Adrenal gland (tissue), 12 donors: ENCODE data around the gene UBE2G2. TPM values are rescaled to one million over a fixed set of nuclear protein-coding genes. Genes with fewer than 3 reads are reported as not detected.

Experiments
- DNase-seq, 7 donors: peaks; one replicate each; pipeline ENCODE4 v3.0.0-alpha.2; 2019 to 2020
- H3K27ac ChIP-seq, 5 donors: fragments of 200-600 bp; sonication (generic) in 4 of 5; 1 replicate in 3 of 5; 2 replicates in 2 of 5; pipeline versions ENCODE4 v1.5.1 to v1.8.0; 2016 to 2020; ENCODE audit warnings: mild to moderate bottlenecking in 1 of 5
- H3K27me3 ChIP-seq: fragments of 200-600 bp; 2 replicates; pipeline ENCODE4 v1.8.0; 2021
- H3K36me3 ChIP-seq, 2 donors: fragments of 200-600 bp; replicated peaks in 1 of 2; 1 replicate in 1 of 2; 2 replicates in 1 of 2; pipeline versions ENCODE4 v1.5.1 to v1.8.0; 2018 to 2022
- H3K4me1 ChIP-seq, 2 donors: fragments of 200-600 bp; replicated peaks in 1 of 2; 1 replicate in 1 of 2; 2 replicates in 1 of 2; pipeline versions ENCODE4 v1.5.1 to v1.8.0; 2018 to 2021
- H3K4me3 ChIP-seq, 4 donors: fragments of 200-600 bp; sonication (generic) in 3 of 4; one replicate each; pipeline ENCODE4 v1.5.1; 2016 to 2018
- H3K9me3 ChIP-seq, 3 donors: fragments of 200-600 bp; sonication (generic) in 1 of 3; replicated peaks in 1 of 3; 1 replicate in 2 of 3; 2 replicates in 1 of 3; pipeline versions ENCODE4 v1.5.1 to v1.8.0; 2016 to 2021
- POLR2A ChIP-seq, 2 donors: fragments of 450-650 bp; IDR thresholded peaks; one replicate each; pipeline ENCODE4 v1.6.1; 2017; ENCODE audit warnings: antibody characterized with exemption in 2 of 2, mild to moderate bottlenecking in 2 of 2, moderate library complexity in 1 of 2
- WGBS, 4 donors: extraction: QIAGEN DNeasy Blood & Tissue Kit in 2 of 4; methylation state at CpG; one replicate each; pipeline versions ENCODE4 v1.1.5 to v1.1.7; 2013 to 2017; 5-methylcytosine and 5-hydroxymethylcytosine counted together
- intact Hi-C, 2 donors: fragments of 100-400 bp; cut with DNase I; formaldehyde crosslinking; loops; one replicate each; pipeline versions ENCODE4 v1.14.1 to v1.15.0; 2022 to 2023
- polyA plus RNA-seq, 3 donors: library from polyadenylated mRNA; stranded (reverse); fragments of 200-250 nt in 2 of 3; fragments of 350-450 nt in 1 of 3; fragmentation: Illumina TruSeq in 1 of 3; extraction: RNeasy Lipid Tissue Mini Kit (QIAGEN cat#74804) in 1 of 3; gene quantifications; one replicate each; pipeline ENCODE4 v1.2.3, GENCODE V29; 2013 to 2014
- total RNA-seq, 9 donors: library from RNA; depleted of rRNA in 4 of 9; stranded (reverse); fragments of >200 nt in 4 of 9; fragments of 120-200 nt in 1 of 9; fragmentation: NEBNext Ultra II Directional in 1 of 9; extraction: Animal tissue kit (Norgen Biotek cat#: 25700) in 1 of 9; gene quantifications; one replicate each; pipeline versions ENCODE4 v1.1.0 to v1.2.4, GENCODE V29; 2013 to 2023
- TF ChIP-seq, protein P1 (sequence below), 6 experiments: fragments of 450-650 bp in 4 of 6; fragments of 200-600 bp in 2 of 6; sonication (generic) in 1 of 6; IDR thresholded peaks; 1 replicate in 5 of 6; 2 replicates in 1 of 6; pipeline versions ENCODE4 v1.5.1 to v1.8.0; 2016 to 2021; ENCODE audit warnings: antibody characterized with exemption in 6 of 6, mild to moderate bottlenecking in 2 of 6, moderate library complexity in 1 of 6
- donor health status: healthy with polysubstance abuse.
- donor health status: Bipolar disorder and iron deficiency.
- donor health status: DM: yes; HTN: yes; CAD: no.
- donor health status: DM: no; HTN: no; CAD: no.
- donor health status: DM: no; HTN: no; CAD: no.
- donor health status: DM: yes; HTN: yes; CAD: no.

UBE2G2 gene
- total and polyA plus RNA-seq, 12 donors, result 44.8 to 99.9 (median 72.6) TPM

DNA sequence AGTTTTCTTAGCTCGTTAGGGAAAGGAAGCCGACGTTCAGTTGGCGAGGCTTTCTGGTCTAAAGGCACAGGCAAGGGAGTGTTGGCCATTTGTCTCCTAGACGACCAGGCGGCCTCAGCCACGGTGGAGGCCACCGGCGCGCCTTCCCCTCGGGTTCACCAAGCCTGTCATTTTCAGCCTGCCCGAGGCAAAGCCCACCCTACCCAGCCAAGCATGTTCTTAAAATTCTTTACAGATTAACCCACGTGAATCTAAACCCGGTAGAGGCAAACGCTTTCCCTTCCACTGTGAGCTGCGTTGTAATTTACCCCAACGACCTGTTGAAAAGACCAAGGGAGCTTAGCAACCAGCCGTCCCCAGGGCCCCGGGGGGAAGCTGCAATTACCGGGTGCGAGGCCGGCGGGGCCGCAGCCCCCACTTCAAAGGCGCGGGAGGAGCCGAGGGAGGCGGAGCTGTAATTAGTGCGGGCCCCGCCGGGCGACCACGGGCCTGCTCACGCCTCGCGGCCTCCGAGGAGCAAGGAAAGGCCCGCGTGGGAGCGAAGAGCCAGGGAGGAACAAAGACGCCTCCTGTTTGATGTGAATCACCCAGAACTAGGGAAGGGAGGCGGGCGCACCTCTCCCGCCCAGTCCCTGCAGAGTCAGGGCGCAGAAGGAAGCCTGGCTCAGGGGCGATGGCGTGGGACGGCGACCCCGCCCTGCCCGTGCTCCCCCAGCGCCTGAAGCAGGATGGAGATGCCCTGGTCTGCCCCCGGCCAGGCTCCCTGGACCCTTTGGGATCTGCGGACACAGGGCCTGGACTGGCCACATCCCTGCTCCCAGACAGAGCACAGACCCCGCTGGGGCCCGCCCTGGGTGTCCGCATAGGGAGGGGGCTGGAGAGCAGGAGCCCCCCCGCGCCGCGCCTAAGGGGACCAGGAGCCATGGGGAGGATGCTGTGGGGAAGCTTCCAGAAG lies 78.2 kb downstream of the UBE2G2 start:
- no peaks in the 10 kb centered on the region for H3K9me3 ChIP-seq
- 9 to 26% (median 21%) methylated on average over 39 to 61 of the region's 61 CpGs for WGBS, 4 donors
- DNase-seq, result no peak
- TF ChIP-seq, protein P1, sequence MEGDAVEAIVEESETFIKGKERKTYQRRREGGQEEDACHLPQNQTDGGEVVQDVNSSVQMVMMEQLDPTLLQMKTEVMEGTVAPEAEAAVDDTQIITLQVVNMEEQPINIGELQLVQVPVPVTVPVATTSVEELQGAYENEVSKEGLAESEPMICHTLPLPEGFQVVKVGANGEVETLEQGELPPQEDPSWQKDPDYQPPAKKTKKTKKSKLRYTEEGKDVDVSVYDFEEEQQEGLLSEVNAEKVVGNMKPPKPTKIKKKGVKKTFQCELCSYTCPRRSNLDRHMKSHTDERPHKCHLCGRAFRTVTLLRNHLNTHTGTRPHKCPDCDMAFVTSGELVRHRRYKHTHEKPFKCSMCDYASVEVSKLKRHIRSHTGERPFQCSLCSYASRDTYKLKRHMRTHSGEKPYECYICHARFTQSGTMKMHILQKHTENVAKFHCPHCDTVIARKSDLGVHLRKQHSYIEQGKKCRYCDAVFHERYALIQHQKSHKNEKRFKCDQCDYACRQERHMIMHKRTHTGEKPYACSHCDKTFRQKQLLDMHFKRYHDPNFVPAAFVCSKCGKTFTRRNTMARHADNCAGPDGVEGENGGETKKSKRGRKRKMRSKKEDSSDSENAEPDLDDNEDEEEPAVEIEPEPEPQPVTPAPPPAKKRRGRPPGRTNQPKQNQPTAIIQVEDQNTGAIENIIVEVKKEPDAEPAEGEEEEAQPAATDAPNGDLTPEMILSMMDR (IDR thresholded peaks at IDR 0.05), result no peak
- no peak for TF ChIP-seq POLR2A (IDR thresholded peaks at IDR 0.05)
- intact Hi-C loops, result no loop called here
- H3K27me3 ChIP-seq, result peaks cover 17% of the 10 kb centered on the region
- no peak overlapping the region for H3K4me3 ChIP-seq
- no peaks in the 10 kb centered on the region for H3K36me3 ChIP-seq
- H3K27ac ChIP-seq, result no peak overlapping the region
- no peaks in the 10 kb centered on the region for H3K4me1 ChIP-seq

GRCh38 chr21:44722731-44723130 lies 78.9 kb downstream of the UBE2G2 start:
- Histone ChIP-seq H3K27ac (no peak overlapping the region), H3K9me3 (no peaks in the 10 kb centered on the region), H3K4me3 (no peak overlapping the region), H3K4me1 (no peaks in the 10 kb centered on the region), H3K36me3 (no peaks in the 10 kb centered on the region), H3K27me3 (peaks cover 17% of the 10 kb centered on the region)
- no peak for TF ChIP-seq POLR2A (IDR thresholded peaks at IDR 0.05)
- TF ChIP-seq, protein P1 (IDR thresholded peaks at IDR 0.05), result no peak
- 46 to 56% (median 49%) methylated on average over 5 of the region's 5 CpGs for WGBS, 4 donors
- intact Hi-C loops, result no loop called here
- no peak for DNase-seq

GRCh38 chr21:44720170-44720569 lies 81.5 kb downstream of the UBE2G2 start:
- intact Hi-C loops, result no loop called here
- Histone ChIP-seq H3K27me3 (peaks cover 17% of the 10 kb centered on the region), H3K4me1 (no peaks in the 10 kb centered on the region), H3K27ac (no peak overlapping the region), H3K4me3 (no peak overlapping the region), H3K36me3 (no peaks in the 10 kb centered on the region), H3K9me3 (no peaks in the 10 kb centered on the region)
- TF ChIP-seq POLR2A (IDR thresholded peaks at IDR 0.05), result no peak
- TF ChIP-seq, protein P1 (IDR thresholded peaks at IDR 0.05), result no peak
- WGBS, 4 donors, result 75 to 87% (median 79%) methylated on average over 2 of the region's 2 CpGs
- DNase-seq, result no peak

Other genes with a start within 250 kb of the UBE2G2 start
- gene KRTAP10-3, start 243.0 kb downstream of the UBE2G2 start, total RNA-seq, result not detected
- gene KRTAP10-3, start 243.0 kb downstream of the UBE2G2 start, polyA plus RNA-seq, result not detected
- gene KRTAP10-4, start 228.1 kb downstream of the UBE2G2 start, total RNA-seq, result not detected
- gene KRTAP10-4, start 228.1 kb downstream of the UBE2G2 start, polyA plus RNA-seq, result not detected
- gene KRTAP10-5, start 221.2 kb downstream of the UBE2G2 start, total RNA-seq, result not detected
- not detected for gene KRTAP10-5, start 221.2 kb downstream of the UBE2G2 start, polyA plus RNA-seq
- gene KRTAP10-6, start 209.3 kb downstream of the UBE2G2 start, total RNA-seq, result not detected
- gene KRTAP10-6, start 209.3 kb downstream of the UBE2G2 start, polyA plus RNA-seq, result not detected
- gene KRTAP10-7, start 201.2 kb downstream of the UBE2G2 start, total RNA-seq, result not detected
- gene KRTAP10-7, start 201.2 kb downstream of the UBE2G2 start, polyA plus RNA-seq, result not detected
- gene KRTAP10-8, start 189.7 kb downstream of the UBE2G2 start, total RNA-seq, result not detected
- gene KRTAP10-8, start 189.7 kb downstream of the UBE2G2 start, polyA plus RNA-seq, result not detected
- not detected for gene KRTAP10-9, start 174.7 kb downstream of the UBE2G2 start, total RNA-seq
- gene KRTAP10-9, start 174.7 kb downstream of the UBE2G2 start, polyA plus RNA-seq, result not detected
- gene KRTAP10-10, start 164.5 kb downstream of the UBE2G2 start, total RNA-seq, result not detected
- not detected for gene KRTAP10-10, start 164.5 kb downstream of the UBE2G2 start, polyA plus RNA-seq
- gene KRTAP10-11, start 155.4 kb downstream of the UBE2G2 start, total RNA-seq, result not detected
- not detected for gene KRTAP10-11, start 155.4 kb downstream of the UBE2G2 start, polyA plus RNA-seq
- not detected for gene KRTAP12-4, start 147.2 kb downstream of the UBE2G2 start, total RNA-seq
- not detected for gene KRTAP12-4, start 147.2 kb downstream of the UBE2G2 start, polyA plus RNA-seq
- not detected for gene KRTAP12-3, start 143.9 kb downstream of the UBE2G2 start, total RNA-seq
- gene KRTAP12-3, start 143.9 kb downstream of the UBE2G2 start, polyA plus RNA-seq, result not detected
- gene KRTAP12-2, start 134.9 kb downstream of the UBE2G2 start, total RNA-seq, result not detected
- not detected for gene KRTAP12-2, start 134.9 kb downstream of the UBE2G2 start, polyA plus RNA-seq
- gene KRTAP12-1, start 119.7 kb downstream of the UBE2G2 start, total RNA-seq, result not detected
- not detected for gene KRTAP12-1, start 119.7 kb downstream of the UBE2G2 start, polyA plus RNA-seq
- gene KRTAP10-12, start 104.6 kb downstream of the UBE2G2 start, total RNA-seq, result not detected
- gene KRTAP10-12, start 104.6 kb downstream of the UBE2G2 start, polyA plus RNA-seq, result not detected
- gene TSPEAR, start 90.2 kb downstream of the UBE2G2 start, total RNA-seq, result not detected
- gene TSPEAR, start 90.2 kb downstream of the UBE2G2 start, polyA plus RNA-seq, result not detected
- gene SUMO3, start 16.2 kb upstream of the UBE2G2 start, total RNA-seq, result 10 to 100 TPM; 61.1 to 92.3 (median 79.4) TPM
- 10 to 100 TPM; 21.1 to 70.6 (median 36.4) TPM for gene SUMO3, start 16.2 kb upstream of the UBE2G2 start, polyA plus RNA-seq
- 100 to 1,000 TPM; 114 to 467 (median 222) TPM for gene PTTG1IP, start 71.9 kb upstream of the UBE2G2 start, total RNA-seq
- 100 to 1,000 TPM; 110 to 138 (median 118) TPM for gene PTTG1IP, start 71.9 kb upstream of the UBE2G2 start, polyA plus RNA-seq
- gene ITGB2, start 119.1 kb upstream of the UBE2G2 start, total RNA-seq, result 100 to 1,000 TPM in 4 of 9 donors, 10 to 100 TPM in 4, 1 to 10 TPM in 1; 6.3 to 212 (median 96.7) TPM
- 100 to 1,000 TPM in 2 of 3 donors, 10 to 100 TPM in 1; 10.9 to 249 (median 101) TPM for gene ITGB2, start 119.1 kb upstream of the UBE2G2 start, polyA plus RNA-seq
- 10 to 100 TPM; 11.1 to 45.3 (median 25.3) TPM for gene SLX9, start 138.2 kb upstream of the UBE2G2 start, total RNA-seq
- gene SLX9, start 138.2 kb upstream of the UBE2G2 start, polyA plus RNA-seq, result 10 to 100 TPM; 13.1 to 22.8 (median 21.4) TPM